ENCODE measurements around the gene STXBP1. TPM values are rescaled to one million over a fixed set of nuclear protein-coding genes. Genes with fewer than 3 reads are reported as not detected.
"Not testable (repeated sequence)": the region's sequence is repeated elsewhere in the genome, so short reads cannot be mapped to it uniquely, and the experiment has no call there.

Gene STXBP1
- total and polyA plus RNA-seq, 8 donors, result 14.3 to 46.4 (median 22.0) TPM

DNA sequence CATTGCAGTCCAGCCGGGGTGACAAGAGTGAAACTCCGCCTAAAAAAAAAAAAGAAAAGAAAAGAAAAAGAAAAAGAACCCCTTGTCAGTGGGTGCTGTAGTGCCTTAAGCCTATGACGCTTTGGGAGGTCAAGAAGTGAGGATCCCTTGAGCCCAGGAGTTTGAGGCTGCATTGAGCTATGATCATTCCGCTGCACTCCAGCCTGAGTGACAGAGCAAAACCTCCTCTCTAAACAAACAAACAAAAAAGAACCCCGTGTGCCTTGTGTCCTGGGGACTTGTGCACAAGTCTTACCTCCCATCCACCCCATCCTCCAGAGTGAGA is 33.5 kb upstream of the STXBP1 start:
- Histone ChIP-seq H3K36me3 (no peaks in the 10 kb centered on the region), H3K4me1 (peaks cover 40 to 59% (median 40%) of the 10 kb centered on the region in 3 donors), H3K27me3 (no peaks in the 10 kb centered on the region), H3K4me3 (peak overlapping the region in 1 of 4 donors; percentile 25), H3K27ac (peak overlapping the region; percentile 66 to 93 (median 86)), H3K9me3 (no peaks in the 10 kb centered on the region)
- no peak for ATAC-seq
- no peak for FAIRE-seq
- intact Hi-C loops (cut with DNase I), result no loop called here
- WGBS, 2 donors, result 40 to 41% methylated on average over 5 of the region's 5 CpGs
- TF ChIP-seq, protein P1, sequence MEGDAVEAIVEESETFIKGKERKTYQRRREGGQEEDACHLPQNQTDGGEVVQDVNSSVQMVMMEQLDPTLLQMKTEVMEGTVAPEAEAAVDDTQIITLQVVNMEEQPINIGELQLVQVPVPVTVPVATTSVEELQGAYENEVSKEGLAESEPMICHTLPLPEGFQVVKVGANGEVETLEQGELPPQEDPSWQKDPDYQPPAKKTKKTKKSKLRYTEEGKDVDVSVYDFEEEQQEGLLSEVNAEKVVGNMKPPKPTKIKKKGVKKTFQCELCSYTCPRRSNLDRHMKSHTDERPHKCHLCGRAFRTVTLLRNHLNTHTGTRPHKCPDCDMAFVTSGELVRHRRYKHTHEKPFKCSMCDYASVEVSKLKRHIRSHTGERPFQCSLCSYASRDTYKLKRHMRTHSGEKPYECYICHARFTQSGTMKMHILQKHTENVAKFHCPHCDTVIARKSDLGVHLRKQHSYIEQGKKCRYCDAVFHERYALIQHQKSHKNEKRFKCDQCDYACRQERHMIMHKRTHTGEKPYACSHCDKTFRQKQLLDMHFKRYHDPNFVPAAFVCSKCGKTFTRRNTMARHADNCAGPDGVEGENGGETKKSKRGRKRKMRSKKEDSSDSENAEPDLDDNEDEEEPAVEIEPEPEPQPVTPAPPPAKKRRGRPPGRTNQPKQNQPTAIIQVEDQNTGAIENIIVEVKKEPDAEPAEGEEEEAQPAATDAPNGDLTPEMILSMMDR (IDR thresholded peaks at IDR 0.05), result no peak
- no peak for DNase-seq

DNA sequence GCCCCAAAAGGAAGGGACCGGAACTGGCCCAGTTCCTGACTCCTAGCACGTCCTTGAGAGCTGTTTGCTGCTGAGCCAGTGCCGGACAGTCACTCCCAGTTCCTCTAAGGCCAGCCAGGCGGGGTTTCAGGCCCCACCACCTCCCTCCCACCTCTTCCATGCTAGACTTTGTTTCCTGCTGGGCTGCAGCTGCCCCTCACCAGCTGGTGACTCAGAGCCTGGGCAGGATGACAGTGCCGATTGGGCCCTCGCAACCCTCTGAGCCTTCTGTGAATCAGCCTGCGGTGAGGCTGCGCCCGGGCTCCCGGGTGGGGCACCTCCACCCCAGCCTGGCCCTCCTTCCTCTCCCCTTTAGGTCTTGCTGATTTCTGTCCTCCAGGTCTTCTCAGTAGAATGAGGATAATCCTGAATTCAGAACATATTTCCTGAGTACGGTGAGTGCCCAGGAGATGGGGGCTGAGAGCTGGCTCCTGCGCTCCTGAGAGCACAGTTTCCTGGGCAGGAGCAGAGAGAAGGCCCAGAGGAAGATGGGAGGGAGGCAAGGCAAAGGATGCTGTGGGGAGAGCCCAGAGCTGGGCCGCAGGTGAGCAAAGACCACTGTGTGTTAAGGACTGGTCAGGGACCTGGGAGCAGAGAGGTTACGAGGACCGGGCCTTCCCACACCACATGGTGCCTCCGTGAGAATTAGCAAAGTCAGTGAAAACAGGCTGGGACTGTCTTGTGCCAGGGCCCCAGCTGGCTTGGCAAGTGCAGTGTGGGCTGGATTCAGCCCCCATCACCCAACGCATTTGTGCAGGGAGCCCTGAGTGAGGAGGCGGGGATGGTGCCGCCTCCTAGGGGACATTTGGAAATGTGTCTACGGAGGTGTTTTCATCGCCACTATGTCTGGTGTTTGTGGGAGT is 32.9 kb upstream of the STXBP1 start:
- FAIRE-seq (no peak), ATAC-seq (peak; percentile 70 to 90 (median 79)), DNase-seq (peak; percentile 85 to 92 (median 90))
- H3K9me3 ChIP-seq, result no peaks in the 10 kb centered on the region
- H3K27ac ChIP-seq, result peak overlapping the region; percentile 66 to 93 (median 86)
- H3K36me3 ChIP-seq, result no peaks in the 10 kb centered on the region
- WGBS, 2 donors, result 6 to 9% methylated on average over 21 of the region's 21 CpGs
- peak overlapping the region in 3 of 4 donors; percentile 7 to 32 (median 25) for H3K4me3 ChIP-seq
- H3K27me3 ChIP-seq, result no peaks in the 10 kb centered on the region
- H3K4me1 ChIP-seq, result peaks cover 33 to 53% (median 34%) of the 10 kb centered on the region in 3 donors
- TF ChIP-seq, protein P1 (IDR thresholded peaks at IDR 0.05), result peak in 2 of 4 donors; percentile 8 to 13
- intact Hi-C loops (cut with DNase I), result no loop called here

DNA sequence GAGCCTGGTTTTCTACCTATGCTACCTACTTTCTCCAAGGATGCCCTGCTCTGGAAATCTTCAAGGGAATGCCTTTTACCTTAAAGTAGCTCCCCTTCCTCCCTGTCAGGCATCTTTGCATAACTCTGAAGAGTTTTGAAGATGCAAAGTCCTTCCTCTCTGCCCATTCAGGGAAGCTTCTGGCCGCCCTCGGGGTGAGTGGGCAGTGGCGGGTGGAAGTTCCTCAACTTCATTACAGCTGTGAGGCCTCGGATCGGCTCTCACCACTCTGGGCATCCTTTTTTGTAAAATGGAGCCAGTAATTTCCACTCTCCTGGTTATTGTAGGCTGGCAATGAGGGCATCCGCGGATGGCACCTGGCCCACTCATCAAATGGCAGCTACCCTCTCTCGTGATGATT is 31.7 kb upstream of the STXBP1 start:
- peak overlapping the region in 1 of 4 donors; percentile 32 for H3K4me3 ChIP-seq
- intact Hi-C loops (cut with DNase I), result loop anchor here in 1 of 3 donors (10.0 kb wide), 1 partner anchor 76 kb away; no protein-coding TSS in a partner anchor
- TF ChIP-seq, protein P1 (IDR thresholded peaks at IDR 0.05), result no peak
- ATAC-seq, result no peak
- H3K27ac ChIP-seq, result peak overlapping the region in 1 of 4 donors; percentile 93
- no peaks in the 10 kb centered on the region for H3K9me3 ChIP-seq
- DNase-seq, result peak in 1 of 6 donors; percentile 14
- H3K4me1 ChIP-seq, result peaks cover 24 to 41% (median 24%) of the 10 kb centered on the region in 3 donors
- WGBS, 2 donors, result 80 to 82% methylated on average over 8 of the region's 8 CpGs
- H3K36me3 ChIP-seq, result no peaks in the 10 kb centered on the region
- no peak for FAIRE-seq
- H3K27me3 ChIP-seq, result no peaks in the 10 kb centered on the region

DNA sequence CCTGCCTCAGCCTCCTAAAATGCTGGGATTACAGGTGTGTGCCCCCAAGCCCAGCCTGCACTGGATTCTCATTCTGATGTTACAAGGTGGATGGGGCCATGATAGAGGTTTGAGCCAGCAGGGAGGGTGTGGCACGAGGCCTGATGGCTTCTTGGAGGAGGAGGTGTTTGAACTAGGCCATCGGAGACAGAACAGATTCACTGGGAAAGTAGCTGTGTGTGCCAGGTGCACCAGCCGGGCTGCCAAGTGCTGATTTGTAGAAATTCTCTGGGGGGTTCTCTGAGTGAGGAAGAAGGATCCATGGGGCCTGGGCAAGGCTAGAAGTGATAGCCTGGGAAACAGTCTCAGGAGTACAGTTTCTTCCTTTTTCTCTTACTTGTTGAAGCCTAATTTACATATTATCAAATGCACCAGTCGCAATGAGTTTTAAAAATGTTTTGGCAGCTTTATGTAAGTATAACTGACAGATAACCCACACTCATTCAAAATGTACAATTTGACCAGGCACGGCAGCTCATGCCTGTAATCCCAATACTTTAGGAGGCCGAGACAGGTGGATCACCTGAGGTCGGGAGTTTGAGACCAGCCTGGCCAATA is 31.1 kb upstream of the STXBP1 start:
- Histone ChIP-seq H3K4me3 (no peak overlapping the region), H3K4me1 (peaks cover 18 to 35% (median 18%) of the 10 kb centered on the region in 3 donors)
- no peak for ATAC-seq

DNA sequence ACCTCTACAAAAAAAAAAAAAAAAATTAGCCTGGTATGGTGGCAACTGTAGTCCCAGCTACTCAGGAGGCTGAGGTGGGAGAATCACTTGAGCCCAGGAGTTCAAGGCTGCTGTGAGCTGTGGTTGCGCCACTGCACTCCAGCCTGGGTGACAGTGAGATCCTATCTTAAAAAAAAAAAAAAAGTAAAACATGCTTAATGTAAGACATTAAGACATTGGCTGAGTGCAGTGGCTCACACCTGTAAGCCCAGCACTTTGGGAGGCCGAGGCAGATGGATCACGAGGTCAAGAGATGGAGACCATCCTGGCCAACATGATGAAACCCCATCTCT is 27.6 kb upstream of the STXBP1 start:
- ATAC-seq, DNase-seq, H3K27ac ChIP-seq, H3K27me3 ChIP-seq, FAIRE-seq, H3K9me3 ChIP-seq, H3K36me3 ChIP-seq, H3K4me3 ChIP-seq: not testable (repeated sequence)
- 88 to 90% methylated on average over 3 of the region's 3 CpGs for WGBS, 2 donors
- peaks cover 6 to 19% (median 7%) of the 10 kb centered on the region in 3 donors for H3K4me1 ChIP-seq
- intact Hi-C loops (cut with DNase I), result loop anchor here in 1 of 3 donors (10.0 kb wide), 1 partner anchor 80 kb away; no protein-coding TSS in a partner anchor

More for the DNA sequence above, 31.1 kb upstream of the STXBP1 start:
- TF ChIP-seq, protein P1 (IDR thresholded peaks at IDR 0.05), result no peak
- H3K9me3 ChIP-seq, result no peaks in the 10 kb centered on the region
- FAIRE-seq, result no peak
- peak in 2 of 6 donors; percentile 37 to 44 for DNase-seq
- 38 to 44% methylated on average over 7 of the region's 7 CpGs for WGBS, 2 donors
- no peaks in the 10 kb centered on the region for H3K36me3 ChIP-seq
- H3K27me3 ChIP-seq, result no peaks in the 10 kb centered on the region
- intact Hi-C loops (cut with DNase I), result loop anchor here in 1 of 3 donors (10.0 kb wide), 1 partner anchor 76 kb away; no protein-coding TSS in a partner anchor
- no peak overlapping the region for H3K27ac ChIP-seq

Measured in pancreas (tissue), 10 donors.